Lung (tissue), 12 donors: Measurements from ENCODE around the gene TCF7. TPM values are rescaled to one million over a fixed set of nuclear protein-coding genes. Genes with fewer than 3 reads are reported as not detected.

Experiments used
- ATAC-seq: fragments of 200-7000 bp; cut with Tn5 transposase; one replicate; pipeline ENCODE4 v1.9.1; 2020; ENCODE audit warnings: moderate number of reproducible peaks; ENCODE audit not compliant: insufficient read depth, low FRiP score
- DNase-seq, 3 donors: peaks; one replicate each; pipeline ENCODE4 v3.0.0-alpha.2; 2013 to 2017
- H3K27ac ChIP-seq, 2 donors: one replicate each; pipeline ENCODE4 v1.5.1; 2013; ENCODE audit warnings: mild to moderate bottlenecking in 2 of 2, moderate library complexity in 2 of 2, control low read depth in 1 of 2, inconsistent platforms in 1 of 2, low read depth in 1 of 2, low read length in 1 of 2
- H3K27me3 ChIP-seq, 3 donors: one replicate each; pipeline ENCODE4 v1.5.1; 2013; ENCODE audit warnings: low read length in 2 of 3; ENCODE audit not compliant: control insufficient read depth in 3 of 3, insufficient read depth in 3 of 3
- H3K36me3 ChIP-seq, 4 donors: one replicate each; pipeline ENCODE4 v1.5.1; 2013; ENCODE audit warnings: low read length in 4 of 4, mild to moderate bottlenecking in 1 of 4, moderate library complexity in 1 of 4; ENCODE audit not compliant: control insufficient read depth in 4 of 4, insufficient read depth in 4 of 4
- H3K4me1 ChIP-seq, 5 donors: one replicate each; pipeline ENCODE4 v1.5.1; 2013; ENCODE audit warnings: low read length in 5 of 5, mild to moderate bottlenecking in 2 of 5, moderate library complexity in 1 of 5; ENCODE audit not compliant: control insufficient read depth in 5 of 5, insufficient read depth in 5 of 5
- H3K4me3 ChIP-seq: one replicate; pipeline ENCODE4 v1.5.1; 2013; ENCODE audit warnings: mild to moderate bottlenecking, control low read depth, moderate library complexity
- H3K9ac ChIP-seq, 2 donors: one replicate each; pipeline ENCODE4 v1.5.1; 2013; ENCODE audit warnings: low read length in 2 of 2, control low read depth in 1 of 2; ENCODE audit not compliant: insufficient read depth in 1 of 2
- H3K9me3 ChIP-seq, 4 donors: one replicate each; pipeline ENCODE4 v1.5.1; 2013; ENCODE audit warnings: low read length in 3 of 4, mild to moderate bottlenecking in 1 of 4, moderate library complexity in 1 of 4; ENCODE audit not compliant: control insufficient read depth in 4 of 4, insufficient read depth in 3 of 4
- WGBS, 2 donors: extraction: QIAGEN DNeasy Blood & Tissue Kit; methylation state at CpG; one replicate each; pipeline ENCODE4 v1.1.7; 2013; 5-methylcytosine and 5-hydroxymethylcytosine counted together
- polyA plus RNA-seq, 2 donors: library from polyadenylated mRNA; stranded (reverse); fragments of 200-250 nt; gene quantifications; one replicate each; pipeline ENCODE4 v1.2.1, GENCODE V29; 2013
- total RNA-seq, 2 donors: library from RNA; depleted of rRNA in 1 of 2; stranded (reverse); fragments of >200 nt in 1 of 2; gene quantifications; one replicate each; pipeline ENCODE4 v1.2.1, GENCODE V29; 2014 to 2021
- TF ChIP-seq, protein P1 (sequence below): IDR thresholded peaks from 2 replicates; pipeline ENCODE4 v1.5.1; 2012; ENCODE audit warnings: mild to moderate bottlenecking; ENCODE audit errors: control extremely low read depth, extremely low read depth
- donor health status: control.
- donor health status: control.
- donor health status: Bipolar disorder and iron deficiency.
- donor health status: healthy.
- donor health status: DM: yes; HTN: yes; CAD: no.

Gene TCF7
- total and polyA plus RNA-seq, 4 donors: 2.9 to 6.0 (median 3.4) TPM

DNA sequence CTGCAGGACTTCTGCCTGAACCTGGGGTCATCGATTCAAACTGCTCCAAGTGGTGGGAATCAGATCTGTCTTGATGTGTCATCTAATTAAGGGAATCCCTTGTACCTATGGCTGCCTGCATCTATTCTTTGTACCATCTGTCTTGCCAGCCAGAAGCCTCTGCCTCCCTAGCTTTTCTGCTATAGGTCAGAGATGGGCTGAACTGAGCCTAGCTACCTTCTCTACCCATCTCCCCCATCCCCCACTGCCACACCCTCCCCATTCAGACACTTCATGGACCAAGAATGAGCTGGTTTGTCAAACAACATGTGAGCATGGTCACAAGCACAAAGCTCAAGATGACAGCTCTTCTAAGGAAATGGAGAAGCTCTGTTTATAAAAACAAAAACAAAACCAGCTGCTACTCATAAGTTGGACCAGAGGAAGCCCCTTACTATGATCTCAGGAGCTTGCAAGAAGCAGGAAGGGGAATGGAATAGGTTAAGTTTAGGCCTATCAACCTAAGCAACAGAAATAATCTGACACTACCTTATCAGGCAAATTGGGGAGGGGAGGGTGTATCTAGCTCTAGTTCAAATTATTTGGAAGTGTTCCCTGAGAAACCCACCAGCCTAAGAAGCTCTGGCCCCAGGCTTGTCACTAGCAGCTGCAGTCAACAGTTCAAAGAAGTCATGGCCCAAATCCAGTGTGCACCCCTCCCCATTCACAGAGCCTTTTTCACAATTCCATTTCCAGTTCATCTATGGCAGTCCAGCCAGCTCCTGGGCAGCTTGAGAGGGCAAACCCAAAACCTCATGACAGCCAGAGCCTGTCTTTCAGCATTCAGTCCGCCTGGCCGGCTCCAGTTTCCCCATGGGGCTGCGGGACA is 32.4 kb downstream of the TCF7 start:
- DNase-seq (peak; percentile 51 to 86 (median 83)), ATAC-seq (no peak)
- TF ChIP-seq, protein P1, sequence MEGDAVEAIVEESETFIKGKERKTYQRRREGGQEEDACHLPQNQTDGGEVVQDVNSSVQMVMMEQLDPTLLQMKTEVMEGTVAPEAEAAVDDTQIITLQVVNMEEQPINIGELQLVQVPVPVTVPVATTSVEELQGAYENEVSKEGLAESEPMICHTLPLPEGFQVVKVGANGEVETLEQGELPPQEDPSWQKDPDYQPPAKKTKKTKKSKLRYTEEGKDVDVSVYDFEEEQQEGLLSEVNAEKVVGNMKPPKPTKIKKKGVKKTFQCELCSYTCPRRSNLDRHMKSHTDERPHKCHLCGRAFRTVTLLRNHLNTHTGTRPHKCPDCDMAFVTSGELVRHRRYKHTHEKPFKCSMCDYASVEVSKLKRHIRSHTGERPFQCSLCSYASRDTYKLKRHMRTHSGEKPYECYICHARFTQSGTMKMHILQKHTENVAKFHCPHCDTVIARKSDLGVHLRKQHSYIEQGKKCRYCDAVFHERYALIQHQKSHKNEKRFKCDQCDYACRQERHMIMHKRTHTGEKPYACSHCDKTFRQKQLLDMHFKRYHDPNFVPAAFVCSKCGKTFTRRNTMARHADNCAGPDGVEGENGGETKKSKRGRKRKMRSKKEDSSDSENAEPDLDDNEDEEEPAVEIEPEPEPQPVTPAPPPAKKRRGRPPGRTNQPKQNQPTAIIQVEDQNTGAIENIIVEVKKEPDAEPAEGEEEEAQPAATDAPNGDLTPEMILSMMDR: no peak
- no peak overlapping the region for H3K9ac ChIP-seq
- WGBS, 2 donors: 86 to 94% methylated on average over 4 of the region's 4 CpGs
- peaks cover 7 to 37% (median 15%) of the 10 kb centered on the region in 5 donors for H3K4me1 ChIP-seq
- H3K27ac ChIP-seq: no peak overlapping the region
- no peaks in the 10 kb centered on the region for H3K27me3 ChIP-seq
- H3K36me3 ChIP-seq: peaks cover 23 to 48% (median 39%) of the 10 kb centered on the region in 4 donors
- H3K9me3 ChIP-seq: no peaks in the 10 kb centered on the region
- no peak overlapping the region for H3K4me3 ChIP-seq

DNA sequence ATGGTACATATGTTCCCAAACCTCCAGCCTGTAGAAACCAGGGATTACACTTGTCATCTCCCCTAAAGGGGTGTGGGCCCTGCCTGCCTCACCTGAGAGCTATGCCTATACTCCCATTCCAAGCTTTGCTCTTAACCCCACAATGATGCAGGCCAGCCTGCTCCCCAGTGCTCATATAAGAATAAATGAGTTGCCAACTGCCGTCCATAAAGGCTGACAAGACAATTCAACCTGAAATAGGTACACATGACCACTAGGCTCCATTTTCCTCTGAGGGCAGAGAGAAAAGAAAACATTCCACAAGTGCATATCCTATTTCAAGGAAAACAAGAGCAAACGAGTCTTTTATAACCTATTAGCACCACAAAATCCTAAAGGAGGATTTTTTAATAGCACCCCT is 33.8 kb downstream of the TCF7 start:
- no peak for ATAC-seq
- TF ChIP-seq, protein P1: no peak
- Histone ChIP-seq H3K36me3 (peaks cover 24 to 53% (median 41%) of the 10 kb centered on the region in 4 donors), H3K9ac (no peak overlapping the region), H3K27ac (no peak overlapping the region), H3K4me1 (peaks cover 7 to 37% (median 17%) of the 10 kb centered on the region in 5 donors), H3K27me3 (no peaks in the 10 kb centered on the region), H3K4me3 (no peak overlapping the region), H3K9me3 (no peaks in the 10 kb centered on the region)
- DNase-seq: no peak
- 67 to 86% methylated on average over 2 of the region's 2 CpGs for WGBS, 2 donors

DNA sequence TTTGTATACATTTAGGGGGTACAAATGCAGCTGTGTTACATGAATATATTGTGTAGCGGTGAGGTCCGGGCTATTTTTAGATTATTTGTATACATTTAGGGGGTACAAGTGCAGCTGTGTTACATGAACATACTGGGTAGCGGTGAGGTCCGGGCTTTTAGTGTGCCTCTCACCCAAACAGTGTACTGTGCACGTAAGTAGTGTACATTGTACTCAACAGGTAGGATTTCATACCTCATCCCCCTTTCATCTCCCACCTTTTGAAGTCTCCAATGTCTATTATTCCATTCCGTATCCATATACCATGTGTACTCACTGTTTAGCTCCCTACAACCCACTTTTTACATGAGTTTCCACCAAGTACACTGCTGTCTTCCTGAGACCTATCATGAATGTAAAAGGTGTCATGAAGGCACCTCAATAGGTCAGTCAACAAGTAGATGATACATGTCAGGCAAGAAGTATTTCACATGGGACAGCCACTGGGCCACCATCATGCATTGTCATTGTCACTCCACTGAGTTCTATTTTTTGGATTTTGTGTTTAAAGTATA is 34.6 kb downstream of the TCF7 start:
- Histone ChIP-seq H3K9me3 (no peaks in the 10 kb centered on the region), H3K9ac (no peak overlapping the region), H3K27ac (no peak overlapping the region), H3K27me3 (no peaks in the 10 kb centered on the region), H3K4me1 (peaks cover 7 to 37% (median 17%) of the 10 kb centered on the region in 5 donors), H3K36me3 (peaks cover 26 to 54% (median 40%) of the 10 kb centered on the region in 4 donors), H3K4me3 (no peak overlapping the region)
- ATAC-seq (no peak), DNase-seq (no peak)
- 84% methylated on average over 6 of the region's 6 CpGs for WGBS, 2 donors
- TF ChIP-seq, protein P1: no peak
